ENCODE results near the gene PTGIS.

PTGIS gene

GRCh38 chr20:49519777-49520359 is 48.1 kb downstream of the PTGIS start:
- DNase-seq = no peak

DNA sequence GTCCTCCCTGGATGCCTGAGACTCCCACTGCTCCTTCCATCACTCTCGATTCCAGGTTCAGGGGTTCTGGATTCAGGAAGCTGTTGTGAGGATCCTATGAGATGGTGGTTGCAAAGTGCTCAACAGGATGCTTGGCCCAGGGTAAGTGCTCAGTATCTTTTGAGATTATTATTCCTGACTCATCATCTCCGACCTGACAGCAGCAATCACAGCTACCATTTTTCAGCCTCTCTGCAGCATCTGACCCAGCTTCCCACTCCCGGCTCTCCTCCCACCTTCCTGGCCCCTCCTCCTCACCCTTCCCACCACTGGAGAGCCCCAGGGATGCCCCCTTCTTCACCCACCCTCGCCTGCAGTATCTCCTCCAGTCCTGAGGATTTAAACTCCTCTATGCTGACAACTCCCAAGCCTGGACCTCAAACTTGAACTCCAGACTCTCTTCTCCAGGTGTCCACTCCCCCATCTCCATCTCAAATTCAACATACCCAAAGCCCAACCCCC is 48.7 kb downstream of the PTGIS start:
- no peak for DNase-seq

DNA sequence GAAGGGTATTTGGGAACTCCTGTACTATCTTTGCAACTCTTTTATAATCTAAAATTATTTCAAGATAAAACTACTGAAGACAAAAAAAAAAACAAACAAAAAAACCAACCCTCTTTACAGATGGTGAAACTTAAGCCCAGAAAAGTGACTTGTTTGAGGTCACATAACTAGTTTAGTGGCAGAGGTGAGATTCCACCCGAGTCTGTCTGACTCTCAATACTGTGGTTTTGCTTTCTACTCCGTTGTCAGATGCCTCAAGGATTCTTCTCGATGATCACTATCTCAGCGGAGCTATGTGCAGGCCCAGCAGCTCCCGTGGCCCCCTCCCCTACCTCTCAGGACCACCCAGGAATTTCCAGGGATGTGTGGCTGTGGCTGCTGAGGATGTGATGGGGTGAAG is 49.4 kb downstream of the PTGIS start:
- no peak for DNase-seq

DNA sequence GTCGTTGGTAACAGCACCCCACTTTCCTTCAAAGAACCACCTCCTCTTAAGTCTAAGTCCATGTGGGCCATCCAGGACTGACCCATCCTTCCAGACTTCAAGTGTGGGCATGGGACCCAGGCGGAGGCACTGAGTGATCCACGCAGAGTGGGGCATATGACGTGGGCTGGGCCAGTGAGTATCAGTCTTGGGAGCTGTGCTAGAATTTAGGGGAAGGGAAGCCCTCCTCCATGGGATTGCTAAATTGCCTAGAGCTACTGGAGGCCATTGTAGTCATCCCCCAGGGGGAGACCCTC is 50.2 kb downstream of the PTGIS start:
- no peak for DNase-seq

GRCh38 chr20:49516916-49517804 is 50.8 kb downstream of the PTGIS start:
- no peak for DNase-seq

DNA sequence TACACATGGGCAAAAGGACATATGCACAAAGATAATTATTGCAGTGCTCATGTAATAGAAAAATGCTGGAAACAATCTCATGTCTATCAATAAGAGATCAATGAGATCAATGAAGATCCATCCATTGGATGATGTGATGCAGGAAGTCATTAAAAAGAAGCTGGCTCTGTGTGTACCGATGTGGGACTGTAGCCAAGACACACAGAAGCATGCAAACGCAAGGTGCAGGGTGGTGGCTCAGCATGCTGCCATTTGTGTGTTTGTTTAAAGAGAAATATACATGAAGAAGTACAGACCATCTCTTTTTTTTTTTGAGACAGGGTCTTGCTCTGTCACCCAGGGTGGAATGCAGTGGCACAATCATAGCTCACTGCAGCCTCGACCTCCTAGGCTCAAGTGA is 52.4 kb downstream of the PTGIS start:
- no peak for DNase-seq

DNA sequence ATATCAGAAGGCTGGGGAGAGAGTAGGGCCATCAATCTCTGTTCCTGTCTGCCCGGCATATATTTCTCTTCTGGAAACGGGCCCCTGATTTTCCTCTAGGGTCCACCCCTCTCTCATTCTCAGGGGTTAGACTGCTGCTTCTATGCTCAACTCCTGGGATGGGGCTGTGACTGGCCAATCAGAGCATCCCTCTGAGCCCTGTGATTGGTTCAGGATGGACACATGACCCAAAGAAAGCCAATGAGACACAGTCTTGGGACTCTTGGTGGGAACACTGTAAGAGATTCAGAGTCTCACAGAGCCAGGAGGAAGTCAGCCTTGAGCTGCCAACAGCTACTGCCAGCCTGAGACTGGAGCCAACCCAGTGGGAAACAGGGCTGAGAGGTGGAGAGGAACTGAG is 54.4 kb downstream of the PTGIS start:
- DNase-seq = no peak

DNA sequence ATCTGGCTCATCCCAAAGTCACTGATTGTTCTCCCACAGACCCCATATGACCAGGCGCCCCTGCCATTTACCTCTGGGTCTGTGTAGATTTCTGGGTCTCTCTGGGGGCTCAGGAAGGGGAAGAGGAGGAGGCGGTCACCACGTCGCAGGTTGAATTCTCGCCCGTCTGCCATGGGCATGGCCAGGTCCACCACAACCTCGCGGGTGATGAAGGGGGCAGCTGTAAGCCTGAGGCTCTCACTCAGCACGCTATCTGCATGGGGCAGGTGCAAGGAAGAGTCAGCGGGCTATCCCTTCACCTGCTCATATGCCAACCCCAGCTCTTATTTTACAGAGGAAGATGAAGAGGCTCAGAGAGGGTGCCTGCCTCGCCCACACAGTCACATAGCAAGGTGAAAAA is 54.9 kb downstream of the PTGIS start:
- no peak for DNase-seq

DNA sequence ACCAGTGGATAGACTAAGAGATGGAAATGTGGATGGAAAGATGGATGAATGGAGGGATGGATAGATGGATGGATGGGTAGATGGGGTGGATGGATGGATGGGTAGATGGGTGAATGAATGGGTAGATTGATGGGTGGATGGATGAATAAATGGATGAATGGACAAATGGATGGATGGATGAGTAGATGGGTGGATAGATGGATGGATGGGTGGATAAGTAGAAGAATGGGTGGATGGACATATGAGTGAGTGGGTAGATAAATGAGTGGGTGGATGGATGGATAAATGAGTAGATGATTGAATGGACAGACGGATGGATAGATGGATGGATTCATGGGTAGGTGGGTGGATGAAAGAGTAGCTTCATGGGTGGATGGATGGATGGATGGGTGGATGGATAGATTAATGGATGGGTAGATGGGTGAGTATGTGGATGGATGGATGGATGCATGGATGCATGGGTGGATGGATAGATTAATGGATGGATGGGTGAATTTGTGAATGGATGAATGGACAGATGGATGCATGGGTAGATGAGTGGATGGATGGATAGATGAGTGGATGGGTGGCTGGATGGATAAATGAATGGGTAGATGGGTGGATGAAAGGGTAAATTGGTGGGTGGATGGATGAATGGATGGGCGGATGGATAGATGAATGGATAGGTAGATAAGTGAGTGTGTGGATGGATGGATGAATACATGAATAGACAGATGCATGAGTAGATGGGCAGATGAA is 56.0 kb downstream of the PTGIS start:
- no peak for DNase-seq

- no peak for DNase-seq
Measured at GRCh38 chr20:49510562-49511122, 57.3 kb downstream of the PTGIS start.

DNA sequence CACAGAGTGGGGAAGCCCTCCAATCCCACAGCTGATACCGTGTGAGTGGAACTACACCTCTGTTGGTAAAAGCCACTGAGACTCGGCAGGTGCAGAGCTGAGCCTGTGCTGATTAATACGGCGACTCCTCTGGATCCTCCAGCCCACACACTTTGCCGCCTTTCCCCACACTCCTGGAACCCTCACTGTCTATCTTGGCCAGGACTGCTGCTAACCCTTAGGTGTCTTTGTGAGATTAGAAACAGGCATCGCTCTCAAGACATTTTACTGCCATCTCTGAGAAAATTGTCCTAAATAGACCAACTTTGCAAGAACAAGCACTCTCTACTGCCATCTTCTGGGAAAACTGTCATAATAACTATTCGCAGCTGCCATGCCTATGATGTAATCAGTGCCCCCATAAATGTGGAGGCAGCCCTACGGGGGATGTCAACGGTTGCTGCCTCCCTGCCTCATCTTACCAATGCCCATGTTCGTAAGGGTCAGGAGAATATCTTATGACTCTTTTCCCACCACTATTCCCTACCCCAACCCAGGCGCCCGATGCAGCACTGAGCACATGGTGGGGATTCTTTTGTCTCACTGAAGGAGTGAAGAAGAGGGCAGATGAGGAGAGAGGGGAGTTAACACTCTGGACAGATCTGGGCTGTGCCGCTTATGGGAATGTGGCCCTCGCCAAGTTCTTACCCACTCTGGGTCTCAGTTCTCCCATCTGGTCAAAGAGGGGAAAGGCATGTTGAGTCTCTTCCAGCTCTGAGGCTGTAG is 59.3 kb downstream of the PTGIS start:
- DNase-seq = no peak

GRCh38 chr20:49507741-49508434 is 60.0 kb downstream of the PTGIS start:
- DNase-seq = no peak

GRCh38 chr20:49505518-49505917 is 62.4 kb downstream of the PTGIS start:
- no peak for DNase-seq

DNA sequence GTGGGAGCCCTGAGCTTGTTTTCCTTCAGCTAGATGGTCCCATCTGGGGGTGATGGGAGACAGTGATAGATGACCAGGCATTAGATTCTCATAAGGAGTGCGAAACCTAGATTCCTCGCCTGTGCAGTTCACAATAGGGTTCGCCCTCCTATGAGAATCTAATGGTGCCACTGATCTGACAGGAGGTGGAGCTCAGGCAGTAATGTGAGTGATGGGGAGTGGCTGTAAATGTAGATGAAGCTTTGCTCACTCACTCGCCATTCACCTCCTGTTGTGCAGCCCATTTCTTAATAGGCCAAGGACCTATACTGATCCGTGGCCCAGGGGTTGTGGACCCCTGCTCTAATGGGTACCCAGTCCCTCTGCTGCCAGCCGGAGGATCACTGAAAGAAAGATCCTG is 64.8 kb downstream of the PTGIS start:
- DNase-seq = no peak

GRCh38 chr20:49501917-49502316 is 66.0 kb downstream of the PTGIS start:
- DNase-seq = no peak

DNA sequence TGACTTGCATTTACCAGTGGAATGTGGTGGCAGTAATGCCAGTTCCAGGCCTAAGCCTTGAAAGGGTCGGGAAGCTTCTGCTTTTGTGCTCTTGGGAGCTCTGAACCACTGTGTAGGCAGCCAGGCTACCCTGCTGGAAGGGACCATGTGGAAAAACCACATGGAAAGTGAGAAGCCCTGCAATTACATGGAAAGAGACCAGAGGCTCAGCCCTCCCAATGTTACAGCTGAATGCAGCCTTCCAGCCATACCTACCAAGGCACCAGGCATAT is 70.6 kb downstream of the PTGIS start:
- DNase-seq = no peak

DNA sequence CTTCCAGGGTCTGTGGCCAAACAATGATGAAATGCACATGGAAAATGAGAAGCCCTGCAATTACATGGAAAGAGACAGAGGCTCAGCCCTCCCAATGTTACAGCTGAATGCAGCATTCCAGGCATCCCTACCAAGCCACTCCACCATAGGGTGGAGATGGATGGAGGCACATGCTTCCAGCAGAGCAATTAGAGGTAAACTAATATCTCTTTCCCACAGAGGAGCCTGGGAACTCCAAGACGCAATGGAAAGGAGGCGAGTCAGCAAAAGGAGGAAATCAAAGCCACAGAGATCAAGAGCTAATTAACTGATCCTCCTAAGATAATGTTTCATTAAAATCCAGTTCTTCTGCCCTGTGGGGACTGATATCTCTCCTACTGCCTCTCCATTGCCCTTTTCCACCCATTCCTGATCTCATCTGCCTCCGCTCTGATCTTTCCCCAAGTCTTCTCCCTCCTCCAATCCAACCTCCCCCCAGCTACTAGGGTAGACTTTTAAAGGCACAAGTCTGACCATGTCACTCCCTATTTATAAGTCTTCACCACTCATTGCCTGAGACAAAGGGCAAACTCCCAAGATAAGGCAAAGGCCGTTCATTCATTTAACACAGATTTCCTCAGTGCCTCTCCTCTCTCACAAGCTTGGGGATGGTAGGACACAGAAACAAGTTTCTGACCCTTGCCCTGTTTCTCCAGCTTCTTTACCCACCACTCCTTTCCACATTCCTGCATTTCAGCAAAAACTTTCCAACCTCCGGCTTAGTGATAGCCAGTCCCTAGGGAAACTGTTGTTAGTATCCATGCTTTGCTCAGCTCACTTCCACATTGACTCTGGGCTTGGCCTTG is 71.2 kb downstream of the PTGIS start:
- no peak for DNase-seq

DNA sequence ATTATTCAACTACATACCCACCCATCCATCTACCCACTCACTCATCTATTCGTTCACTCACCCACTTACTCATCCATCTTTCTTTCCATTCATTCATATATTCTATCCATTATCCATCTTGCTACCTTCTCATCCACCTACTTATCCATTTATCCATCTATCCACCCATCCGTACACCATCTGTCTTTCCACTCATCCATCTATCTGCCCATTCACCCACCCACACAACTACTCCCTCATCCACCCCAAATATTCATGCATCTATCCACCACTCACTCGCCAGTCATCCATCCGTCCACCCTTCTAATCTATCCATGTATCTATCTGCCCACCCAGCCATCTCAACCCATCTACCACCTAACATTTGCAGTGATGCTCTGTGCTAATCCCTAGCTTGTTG is 71.9 kb downstream of the PTGIS start:
- no peak for DNase-seq

DNA sequence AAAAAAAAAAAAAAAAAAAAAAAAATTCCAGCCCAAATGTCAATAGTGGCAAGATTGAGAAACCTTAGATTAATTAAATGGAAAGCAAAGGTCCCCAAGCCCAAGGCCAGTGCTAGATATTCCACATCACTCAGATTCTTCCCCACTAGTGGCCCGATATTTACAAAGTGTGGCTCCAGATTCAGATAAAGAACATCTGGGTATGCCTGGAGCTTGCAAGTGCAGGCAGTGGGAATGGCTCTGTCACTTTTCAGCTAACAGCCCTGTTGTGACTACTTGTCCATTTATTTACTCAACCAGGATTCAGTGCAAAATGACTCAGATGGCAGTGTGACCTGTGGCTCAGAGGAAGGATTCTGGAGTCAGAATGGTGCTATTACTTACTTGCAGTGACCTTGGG is 77.2 kb downstream of the PTGIS start:
- DNase-seq = no peak

DNA sequence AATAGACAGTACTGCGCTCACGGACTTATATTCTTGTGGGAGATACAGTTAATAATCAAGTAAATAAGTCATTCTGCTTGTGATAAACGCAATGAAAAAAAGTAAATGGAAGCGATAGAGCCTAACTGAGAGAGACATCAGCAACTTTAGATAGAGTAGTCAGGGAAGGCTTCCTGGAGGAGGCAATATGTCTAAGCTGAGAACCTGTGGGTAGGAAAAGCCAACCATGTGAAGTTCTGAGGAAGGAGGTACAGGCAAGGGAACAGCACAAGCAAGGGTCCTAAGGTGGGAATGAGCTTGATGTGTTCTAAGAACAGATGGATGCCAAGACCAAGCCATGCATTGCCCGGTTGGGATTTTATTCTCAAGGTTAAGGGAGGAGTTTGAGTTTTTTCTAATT is 78.2 kb downstream of the PTGIS start:
- no peak for DNase-seq

DNA sequence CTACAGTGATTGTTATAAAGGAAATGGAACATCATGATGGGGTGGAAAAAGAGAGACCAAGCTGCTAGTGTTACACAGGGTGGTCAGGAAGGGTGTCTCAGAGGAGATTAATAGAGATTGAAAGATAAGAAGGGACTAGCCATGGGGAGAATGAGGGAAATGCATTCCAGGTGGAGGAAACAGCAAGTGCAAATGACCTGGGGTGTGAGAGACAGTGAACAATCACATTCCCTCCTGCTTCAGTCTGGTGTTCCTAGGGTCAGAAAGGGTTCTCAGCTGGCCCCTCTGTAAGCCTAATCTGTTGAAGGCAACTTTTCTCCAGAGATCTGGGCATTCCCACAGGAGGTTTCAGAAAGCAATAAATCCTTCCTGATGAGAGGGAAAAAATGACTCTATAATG is 81.9 kb downstream of the PTGIS start:
- no peak for DNase-seq

GRCh38 chr20:49485563-49485962 is 82.4 kb downstream of the PTGIS start:
- DNase-seq = no peak
